Activated T-helper 1 cell treated with anti-CD3 and anti-CD28 coated beads, Interleukin-2, amount 50 U/mL, for 16 hours (primary cell): ENCODE results near the gene PNPLA6.
A peak's percentile ranks its signal among the peaks of the same experiment; 100 is the strongest.
"Not testable (repeated sequence)": the region's sequence is repeated elsewhere in the genome, so short reads cannot be mapped to it uniquely, and the experiment has no call there.

Experiments used
- DNase-seq, 2 donors: peaks; one replicate each; pipeline ENCODE4 v3.0.0-alpha.2; 2020; ENCODE audit warnings: low read depth in 1 of 2, low spot score in 1 of 2

PNPLA6 gene

DNA sequence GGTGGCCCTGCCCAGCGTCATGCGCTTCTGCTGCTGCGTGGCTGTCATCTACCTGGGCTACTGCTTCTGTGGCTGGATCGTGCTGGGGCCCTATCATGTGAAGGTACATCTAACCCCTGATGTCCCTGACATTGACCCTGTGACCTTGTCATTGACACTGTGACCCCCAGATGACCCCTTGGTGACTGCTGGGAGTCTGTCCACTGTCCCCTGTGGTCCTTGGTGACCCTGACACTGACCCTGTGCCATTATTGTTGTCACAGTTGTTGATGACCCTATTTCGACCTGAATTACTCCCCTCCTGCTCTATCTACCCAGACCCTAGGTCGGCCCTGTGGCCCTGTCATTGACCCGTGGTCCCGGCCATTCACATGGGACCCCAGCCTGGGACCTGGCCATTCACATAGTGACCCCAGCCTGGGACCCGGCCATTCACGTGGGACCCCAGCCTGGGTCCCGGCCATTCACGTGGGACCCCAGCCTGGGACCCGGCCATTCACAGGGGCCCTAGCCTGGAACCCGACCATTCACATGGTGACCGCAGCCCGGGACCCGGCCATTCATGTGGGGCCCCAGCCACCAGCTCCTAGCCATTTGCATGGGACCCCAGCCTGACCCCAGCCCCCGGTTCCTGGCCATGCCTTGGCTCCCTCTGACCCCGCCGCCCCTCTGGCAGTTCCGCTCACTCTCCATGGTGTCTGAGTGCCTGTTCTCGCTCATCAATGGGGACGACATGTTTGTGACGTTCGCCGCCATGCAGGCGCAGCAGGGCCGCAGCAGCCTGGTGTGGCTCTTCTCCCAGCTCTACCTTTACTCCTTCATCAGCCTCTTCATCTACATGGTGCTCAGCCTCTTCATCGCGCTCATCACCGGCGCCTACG lies 5.7 kb upstream of the PNPLA6 start:
- DNase-seq = no peak

DNA sequence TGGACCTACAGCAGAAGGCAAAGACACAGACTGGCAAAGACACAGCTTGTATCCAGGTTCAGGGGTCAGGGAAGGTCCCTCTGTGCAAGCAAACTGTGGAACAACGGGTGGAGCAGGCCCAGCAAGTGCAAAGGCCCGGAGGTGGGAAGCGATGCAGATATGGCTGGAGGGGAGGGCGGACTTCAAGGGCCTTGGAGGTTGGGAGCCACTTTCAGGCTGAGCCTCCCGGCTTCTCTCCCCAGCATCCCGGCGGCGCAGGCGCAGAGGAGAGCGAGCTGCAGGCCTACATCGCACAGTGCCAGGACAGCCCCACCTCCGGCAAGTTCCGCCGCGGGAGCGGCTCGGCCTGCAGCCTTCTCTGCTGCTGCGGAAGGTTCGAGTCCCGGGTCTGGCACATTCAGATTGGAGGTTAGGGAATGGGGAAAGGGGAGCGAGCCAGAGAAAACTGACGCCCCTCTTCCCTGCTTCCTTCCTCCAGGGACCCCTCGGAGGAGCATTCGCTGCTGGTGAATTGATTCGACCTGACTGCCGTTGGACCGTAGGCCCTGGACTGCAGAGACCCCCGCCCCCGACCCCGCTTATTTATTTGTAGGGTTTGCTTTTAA lies 2.1 kb upstream of the PNPLA6 start:
- DNase-seq = no peak

DNA sequence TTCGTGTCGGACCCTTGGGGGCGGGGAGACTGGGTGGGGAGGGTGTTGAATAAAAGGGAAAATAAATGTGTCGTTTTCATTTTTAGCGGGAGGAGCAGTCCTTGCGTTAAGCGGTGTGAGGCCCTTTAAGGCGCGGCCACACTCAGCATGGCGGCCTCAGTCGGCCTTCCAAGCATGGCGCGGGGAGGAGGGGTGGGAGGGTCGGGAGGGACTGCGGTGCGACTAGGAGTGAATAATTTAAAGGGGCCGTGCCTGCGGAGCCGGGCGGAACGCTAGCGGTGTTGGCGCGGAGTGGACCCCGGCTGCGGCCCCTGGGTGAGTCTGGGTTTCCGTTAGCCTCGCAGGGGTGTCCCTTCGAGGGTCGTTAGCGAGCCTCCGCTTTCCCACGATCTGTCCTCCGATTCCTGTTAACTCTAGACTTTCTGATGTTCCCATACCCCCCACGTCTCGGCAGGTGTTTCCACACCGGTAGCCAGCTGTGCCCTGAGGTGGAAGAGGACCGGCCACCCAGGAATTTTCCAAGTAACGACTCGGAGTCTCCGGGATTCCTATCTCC lies 1.5 kb upstream of the PNPLA6 start:
- DNase-seq = peak; percentile 66 to 77

- DNase-seq = no peak
Measured at GRCh38 chr19:7534531-7535046, 928 bp upstream of the PNPLA6 start.

DNA sequence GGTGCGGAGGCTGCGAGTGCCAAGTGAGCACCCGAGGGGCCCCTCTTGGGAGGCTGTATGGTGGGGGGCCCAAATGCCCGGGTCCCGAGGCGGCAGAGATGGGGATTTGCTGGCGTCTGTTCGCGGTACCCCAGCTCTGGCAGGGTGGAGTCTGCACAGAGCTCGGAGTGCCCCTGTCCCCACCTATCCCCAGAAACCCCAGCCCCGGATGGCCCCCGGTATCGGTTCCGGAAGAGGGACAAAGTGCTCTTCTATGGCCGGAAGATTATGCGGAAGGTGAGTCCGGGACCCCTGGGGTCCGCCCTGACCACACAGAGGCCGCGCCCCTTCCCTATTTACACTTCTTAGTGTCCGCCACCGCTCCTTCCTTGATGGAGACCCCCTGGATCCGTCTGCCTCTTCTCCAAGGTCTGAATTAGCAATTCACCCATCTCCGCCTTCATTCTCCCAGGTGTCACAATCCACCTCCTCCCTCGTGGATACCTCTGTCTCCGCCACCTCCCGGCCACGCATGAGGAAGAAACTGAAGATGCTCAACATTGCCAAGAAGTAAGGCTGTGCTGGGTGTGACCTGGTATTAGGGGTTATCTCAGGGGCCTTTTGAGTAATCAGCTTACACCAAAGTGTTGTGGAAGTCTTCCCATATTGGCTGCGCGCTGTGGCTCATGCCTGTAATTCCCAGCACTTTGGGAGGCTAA lies 630 bp downstream of the PNPLA6 start:
- no peak for DNase-seq

- not testable (repeated sequence) for DNase-seq
Measured at GRCh38 chr19:7538990-7539389, 3.5 kb downstream of the PNPLA6 start.

DNA sequence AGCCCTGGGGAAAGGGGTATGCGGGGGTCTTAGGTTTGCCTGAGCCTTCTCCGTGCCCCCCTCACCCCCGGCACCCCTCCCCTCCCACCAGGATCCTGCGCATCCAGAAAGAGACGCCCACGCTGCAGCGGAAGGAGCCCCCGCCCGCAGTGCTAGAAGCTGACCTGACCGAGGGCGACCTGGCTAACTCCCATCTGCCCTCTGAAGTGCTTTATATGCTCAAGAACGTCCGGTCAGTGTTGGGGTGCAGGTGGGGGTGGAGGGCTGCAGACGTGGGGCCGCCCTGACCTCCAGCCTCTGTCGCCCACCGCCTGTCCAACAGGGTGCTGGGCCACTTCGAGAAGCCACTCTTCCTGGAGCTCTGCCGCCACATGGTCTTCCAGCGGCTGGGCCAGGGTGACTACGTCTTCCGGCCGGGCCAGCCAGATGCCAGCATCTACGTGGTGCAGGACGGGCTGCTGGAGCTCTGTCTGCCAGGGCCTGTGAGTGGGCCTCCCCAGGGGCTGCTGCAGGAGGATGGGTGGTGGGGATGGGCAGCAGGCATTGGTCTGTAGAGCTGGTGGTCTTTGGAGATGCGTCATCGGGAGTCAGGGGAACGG lies 4.4 kb downstream of the PNPLA6 start:
- DNase-seq = no peak

- DNase-seq = no peak
Measured at GRCh38 chr19:7540761-7541474, 5.4 kb downstream of the PNPLA6 start.

- DNase-seq = no peak
Measured at GRCh38 chr19:7541475-7541824, 5.9 kb downstream of the PNPLA6 start.

- DNase-seq = no peak
Measured at GRCh38 chr19:7541828-7542443, 6.4 kb downstream of the PNPLA6 start.

- DNase-seq = no peak
Measured at GRCh38 chr19:7542556-7543348, 7.2 kb downstream of the PNPLA6 start.

GRCh38 chr19:7544626-7545025 lies 9.1 kb downstream of the PNPLA6 start:
- DNase-seq = no peak

- DNase-seq = no peak
Measured at GRCh38 chr19:7545300-7545699, 9.8 kb downstream of the PNPLA6 start.

DNA sequence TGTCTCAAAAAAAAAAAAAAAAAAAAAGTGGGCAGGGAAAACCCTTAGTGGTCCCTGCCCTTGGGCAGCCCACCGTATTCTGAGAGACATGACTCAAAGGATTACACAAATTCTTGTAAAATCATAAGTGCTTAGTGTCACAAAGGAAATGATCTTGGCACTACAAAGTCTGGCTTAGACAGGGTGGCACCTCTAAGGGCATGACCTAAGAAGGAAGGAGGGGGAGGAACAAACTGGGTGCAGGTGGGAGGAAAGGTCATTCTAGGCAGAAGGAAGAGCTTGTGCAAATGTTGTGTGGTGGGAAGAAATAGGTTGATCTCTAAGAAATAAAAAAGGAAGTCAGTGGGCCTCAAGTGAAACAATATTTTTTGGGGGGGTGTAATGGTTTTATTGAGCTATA lies 10.4 kb downstream of the PNPLA6 start:
- DNase-seq = no peak

GRCh38 chr19:7547159-7547558 lies 11.6 kb downstream of the PNPLA6 start:
- DNase-seq = no peak

GRCh38 chr19:7549429-7550148 lies 14.1 kb downstream of the PNPLA6 start:
- no peak for DNase-seq

DNA sequence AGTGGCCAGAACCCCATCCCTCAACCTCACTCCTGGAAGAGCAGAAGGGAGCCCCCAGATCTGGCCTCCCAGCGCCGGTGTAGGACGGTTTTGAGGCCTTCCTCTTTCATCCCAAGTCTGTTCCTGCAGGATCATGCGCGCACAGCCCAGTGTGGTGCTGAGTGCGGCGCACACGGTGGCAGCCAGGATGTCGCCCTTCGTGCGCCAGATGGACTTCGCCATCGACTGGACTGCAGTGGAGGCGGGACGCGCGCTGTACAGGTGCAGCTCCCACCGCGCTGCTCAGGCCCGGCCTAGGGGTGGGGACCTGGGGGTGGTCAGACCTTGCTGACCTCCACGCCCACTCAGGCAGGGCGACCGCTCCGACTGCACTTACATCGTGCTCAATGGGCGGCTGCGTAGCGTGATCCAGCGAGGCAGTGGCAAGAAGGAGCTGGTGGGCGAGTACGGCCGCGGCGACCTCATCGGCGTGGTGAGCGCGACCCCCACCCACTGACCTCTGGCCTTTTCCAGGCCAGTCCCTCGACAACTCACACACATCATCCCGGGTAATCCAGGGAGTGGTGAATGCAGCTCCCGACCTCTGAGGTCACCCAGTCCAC lies 14.8 kb downstream of the PNPLA6 start:
- no peak for DNase-seq
